DOHH2 (cell line): ENCODE data around the gene CD3D.

Experiments used
- EZH2phosphoT487 ChIP-seq: fragments of 200-600 bp; sonication (generic); IDR thresholded peaks from 2 replicates; pipeline ENCODE4 v1.6.1; 2017; ENCODE audit warnings: borderline replicate concordance, mild to moderate bottlenecking, antibody characterized with exemption, low read length, moderate library complexity, mixed read lengths
- TF ChIP-seq, protein P1 (sequence below): fragments of 200-600 bp; sonication (generic); IDR thresholded peaks from one replicate; pipeline ENCODE4 v1.5.1; 2014; ENCODE audit warnings: antibody characterized with exemption, mild to moderate bottlenecking, low read depth, low read length; ENCODE audit not compliant: poor library complexity, severe bottlenecking

DNA sequence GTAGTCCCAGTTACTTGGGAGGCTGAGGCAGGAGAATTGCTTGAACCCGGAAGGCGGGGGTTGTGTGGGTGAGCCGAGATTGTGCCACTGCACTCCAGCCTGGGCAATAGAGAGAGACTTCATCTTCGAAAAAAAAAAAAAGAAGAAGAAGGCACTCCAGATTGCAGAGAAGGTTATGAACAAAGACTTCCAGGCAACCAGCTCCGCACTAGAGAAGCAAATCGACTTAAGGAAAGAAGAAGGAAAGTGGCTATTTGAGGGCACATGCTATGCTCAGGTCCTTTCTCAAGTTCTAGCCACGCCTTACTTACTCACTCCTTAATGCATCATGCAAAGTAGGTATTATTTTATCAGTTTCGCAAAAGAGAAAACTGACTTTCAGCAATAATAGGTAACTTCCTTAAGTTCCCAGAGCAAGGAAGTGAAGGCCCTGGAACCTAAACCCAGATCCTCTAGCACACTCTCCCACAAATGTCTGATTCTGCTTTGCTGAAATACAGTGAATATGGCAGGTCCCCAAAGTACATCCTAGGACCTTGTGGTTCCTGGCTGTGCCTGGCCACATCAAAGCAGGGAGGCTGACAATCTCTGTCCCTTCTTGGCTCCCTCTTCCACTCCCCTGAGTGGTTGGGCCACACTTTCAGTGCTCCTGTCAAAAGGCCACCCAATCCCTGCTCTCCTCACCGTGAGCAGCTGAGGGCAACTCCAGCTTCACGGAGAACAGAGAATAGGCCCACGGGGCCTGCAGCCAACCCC is 23.7 kb downstream of the CD3D start:
- TF ChIP-seq, protein P1, sequence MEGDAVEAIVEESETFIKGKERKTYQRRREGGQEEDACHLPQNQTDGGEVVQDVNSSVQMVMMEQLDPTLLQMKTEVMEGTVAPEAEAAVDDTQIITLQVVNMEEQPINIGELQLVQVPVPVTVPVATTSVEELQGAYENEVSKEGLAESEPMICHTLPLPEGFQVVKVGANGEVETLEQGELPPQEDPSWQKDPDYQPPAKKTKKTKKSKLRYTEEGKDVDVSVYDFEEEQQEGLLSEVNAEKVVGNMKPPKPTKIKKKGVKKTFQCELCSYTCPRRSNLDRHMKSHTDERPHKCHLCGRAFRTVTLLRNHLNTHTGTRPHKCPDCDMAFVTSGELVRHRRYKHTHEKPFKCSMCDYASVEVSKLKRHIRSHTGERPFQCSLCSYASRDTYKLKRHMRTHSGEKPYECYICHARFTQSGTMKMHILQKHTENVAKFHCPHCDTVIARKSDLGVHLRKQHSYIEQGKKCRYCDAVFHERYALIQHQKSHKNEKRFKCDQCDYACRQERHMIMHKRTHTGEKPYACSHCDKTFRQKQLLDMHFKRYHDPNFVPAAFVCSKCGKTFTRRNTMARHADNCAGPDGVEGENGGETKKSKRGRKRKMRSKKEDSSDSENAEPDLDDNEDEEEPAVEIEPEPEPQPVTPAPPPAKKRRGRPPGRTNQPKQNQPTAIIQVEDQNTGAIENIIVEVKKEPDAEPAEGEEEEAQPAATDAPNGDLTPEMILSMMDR: no peak
- no peak for TF ChIP-seq EZH2phosphoT487
